C4-2B (cell line): ENCODE measurements around the gene USP11.

ENCODE experiments used
- CTCF ChIP-seq: fragments of 450-650 bp; conservative IDR thresholded peaks from 2 replicates; pipeline ENCODE4 v1.5.1; 2017; ENCODE audit warnings: mild to moderate bottlenecking
- ZFX ChIP-seq: fragments of 450-650 bp; IDR thresholded peaks from 2 replicates; pipeline ENCODE4 v1.6.1; 2017

GRCh38 chrX:47187106-47187677 lies 45.6 kb upstream of the USP11 start:
- TF ChIP-seq CTCF (no peak), ZFX (no peak)
